ENCODE measurements around the gene TMEM9B. TPM values are rescaled to one million over a fixed set of nuclear protein-coding genes. Genes with fewer than 3 reads are reported as not detected.

Gene TMEM9B
- total and polyA plus RNA-seq, 2 experiments from 2014 or later, result 10.4 to 12.9 TPM

GRCh38 chr11:8963569-8964323 lies 496 bp downstream of the TMEM9B start:
- Histone ChIP-seq H3K27ac (ENCODE audit: low read depth) (peak overlapping the region; percentile 95), H3K9me2 (ENCODE audit: insufficient read depth) (no peaks in the 10 kb centered on the region), H3K4me3 (peak overlapping the region; percentile 97), H3F3A (replicated peaks; ENCODE audit: low read depth) (peaks cover 14% of the 10 kb centered on the region), H3K4me1 (ENCODE audit: insufficient read depth) (peaks cover 6% of the 10 kb centered on the region; the same call in 1 of the 2 replicates), H3K79me2 (replicated peaks; ENCODE audit: insufficient read depth) (peaks cover 21% of the 10 kb centered on the region), H4K20me1 (replicated peaks; ENCODE audit: insufficient read depth) (no peaks in the 10 kb centered on the region; the same call in 1 of the 2 replicates), H2AFZ (peak overlapping the region; percentile 96), H3K36me3 (ENCODE audit: insufficient read depth) (no peaks in the 10 kb centered on the region), H3K4me2 (peak overlapping the region; percentile 97), H3K27me3 (ENCODE audit: insufficient read depth) (no peaks in the 10 kb centered on the region)
- TF ChIP-seq STAT1 (IDR thresholded peaks at IDR 0.05; ENCODE audit: unreplicated experiment) (no peak), ZNF114 (CRISPR knock-in tag; IDR thresholded peaks at IDR 0.05) (no peak), NANOG (IDR thresholded peaks at IDR 0.05; ENCODE audit: borderline replicate concordance) (no peak), EZH2 (IDR thresholded peaks at IDR 0.05; ENCODE audit: low read depth, unreplicated experiment) (no peak), CTCF (conservative IDR thresholded peaks at IDR 0.05; ENCODE audit: low read depth in 2 of 2) (no peak), POLR2AphosphoS5 (IDR thresholded peaks at IDR 0.05; ENCODE audit: low read depth) (no peak), ZNF331 (CRISPR knock-in tag; IDR thresholded peaks at IDR 0.05; ENCODE audit: low read depth) (no peak), REST (IDR thresholded peaks at IDR 0.05; ENCODE audit: unreplicated experiment) (no peak), CREB1 (CRISPR knock-in tag; IDR thresholded peaks at IDR 0.05; ENCODE audit: low read depth) (no peak), EZH2phosphoT487 (IDR thresholded peaks at IDR 0.05; ENCODE audit: unreplicated experiment) (no peak), ETS1 (IDR thresholded peaks at IDR 0.05) (no peak), JUNB (IDR thresholded peaks at IDR 0.05; ENCODE audit: unreplicated experiment) (no peak), ZNF462 (CRISPR knock-in tag; IDR thresholded peaks at IDR 0.05) (no peak)
- Mint-ChIP-seq H3K36me3 (ENCODE audit: low read depth) (no peaks in the 10 kb centered on the region; the same call in 2 of the 3 replicates), H3K27ac (peak overlapping the region; percentile 55; the same call in 1 of the 2 replicates), H3K4me3 (peak overlapping the region; percentile 90), H3K27me3 (ENCODE audit: insufficient read depth, low read depth, poor library complexity) (no peaks in the 10 kb centered on the region), H3K4me1 (peaks cover 14% of the 10 kb centered on the region), H3K9me3 (no peaks in the 10 kb centered on the region)
- DNase-seq (ENCODE audit: low spot score) (peak; percentile 92), ATAC-seq (peak; percentile 84)

Measured in GM23338 (cell line).